ENCODE results near the gene CACNB1.
A peak's percentile ranks its signal among the peaks of the same experiment; 100 is the strongest.

The CACNB1 gene

GRCh38 chr17:39208893-39209292 lies 11.4 kb upstream of the CACNB1 start:
- peak; percentile 74 for DNase-seq
- in situ Hi-C loops (cut with MboI; ENCODE audit: low pct_unique_long_range_greater_than_20kb, low sequenced_read_pairs), result no loop called here

GRCh38 chr17:39208136-39208535 lies 10.7 kb upstream of the CACNB1 start:
- in situ Hi-C loops (cut with MboI; ENCODE audit: low pct_unique_long_range_greater_than_20kb, low sequenced_read_pairs), result no loop called here
- DNase-seq, result no peak

GRCh38 chr17:39205112-39205526 lies 7.7 kb upstream of the CACNB1 start:
- in situ Hi-C loops (cut with MboI; ENCODE audit: low pct_unique_long_range_greater_than_20kb, low sequenced_read_pairs), result no loop called here
- DNase-seq, result peak; percentile 30

DNA sequence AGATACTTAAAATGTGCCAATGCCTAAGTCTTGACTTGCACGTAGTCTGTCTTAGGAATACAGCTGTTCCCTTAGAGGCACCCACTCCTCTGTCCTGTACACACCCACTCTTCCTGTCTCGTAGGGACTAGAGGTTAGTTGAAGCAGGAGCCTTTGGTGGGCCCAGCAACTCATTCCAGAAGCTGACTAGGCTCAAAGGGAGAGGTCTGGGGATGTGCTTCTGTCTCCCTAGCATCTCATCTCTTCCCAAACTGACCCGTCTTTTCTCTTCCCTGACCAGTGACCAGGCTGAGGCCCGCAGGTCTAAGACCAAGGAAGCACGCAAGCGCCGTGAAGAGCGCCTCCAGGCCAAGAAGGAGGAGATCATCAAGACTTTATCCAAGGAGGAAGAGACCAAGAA lies 6.8 kb upstream of the CACNB1 start:
- no peak for DNase-seq
- in situ Hi-C loops (cut with MboI; ENCODE audit: low pct_unique_long_range_greater_than_20kb, low sequenced_read_pairs), result no loop called here

GRCh38 chr17:39200957-39201510 lies 3.6 kb upstream of the CACNB1 start:
- peak; percentile 41 for DNase-seq
- in situ Hi-C loops (cut with MboI; ENCODE audit: low pct_unique_long_range_greater_than_20kb, low sequenced_read_pairs), result no loop called here

DNA sequence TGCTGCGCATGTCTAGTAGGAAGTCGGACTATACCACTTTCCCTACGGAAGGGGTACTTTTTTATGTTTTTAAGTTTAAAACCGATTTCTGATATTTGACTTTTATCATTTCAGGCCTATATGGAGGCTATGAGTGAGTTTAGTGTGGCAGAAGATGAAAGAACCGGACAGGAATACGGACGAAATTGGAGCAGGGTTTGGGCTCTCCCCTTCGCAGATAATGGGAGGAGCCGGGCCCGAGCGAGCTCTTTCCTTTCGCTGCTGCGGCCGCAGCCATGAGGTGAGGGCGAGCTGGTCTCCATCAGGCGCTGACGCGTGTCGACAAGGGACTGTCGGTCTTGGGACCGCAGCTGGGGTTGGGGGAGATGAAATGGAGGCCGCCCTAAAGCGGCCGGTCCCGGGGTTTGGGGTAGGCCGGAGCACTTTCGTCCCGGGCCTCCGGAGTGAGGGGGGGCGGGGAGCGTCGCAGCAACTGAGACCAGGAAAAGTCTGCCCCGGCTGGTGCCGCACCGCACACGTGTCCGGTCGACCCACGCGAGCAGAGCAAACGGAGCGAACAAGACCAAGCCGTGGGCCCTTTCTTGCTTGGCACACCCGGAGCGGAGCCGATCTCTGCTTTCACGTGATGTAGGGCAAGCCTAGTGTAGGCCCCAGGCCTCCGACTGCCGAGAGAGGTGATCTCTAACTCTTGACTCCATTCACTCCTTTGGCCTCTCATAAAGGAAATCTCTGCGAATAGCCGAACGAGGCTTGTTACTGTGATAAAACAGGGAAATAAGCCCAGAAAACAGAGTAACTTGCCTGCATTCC lies 2.8 kb upstream of the CACNB1 start, which contains the start of gene RPL19:
TSS of gene RPL19 (plus strand) at position 214 of the 810 bp plus-strand sequence. CDS start at position 276, 62 bp downstream.
- in situ Hi-C loops (cut with MboI; ENCODE audit: low pct_unique_long_range_greater_than_20kb, low sequenced_read_pairs), result no loop called here
- no peak for DNase-seq

DNA sequence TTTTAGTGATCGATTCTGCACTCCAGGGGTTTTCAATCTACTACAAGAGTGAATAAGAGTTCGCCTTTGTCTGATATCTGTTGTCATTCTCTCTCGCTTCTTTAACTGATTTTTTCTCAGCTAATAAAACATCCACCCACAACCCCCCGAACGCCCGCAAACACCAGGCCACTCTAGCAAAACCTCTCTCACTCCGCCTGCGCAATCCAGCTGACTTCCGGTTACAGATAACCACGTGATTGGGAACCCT lies 2.3 kb upstream of the CACNB1 start:
- in situ Hi-C loops (cut with MboI; ENCODE audit: low pct_unique_long_range_greater_than_20kb, low sequenced_read_pairs), result no loop called here
- DNase-seq, result peak; percentile 95

- DNase-seq, result peak; percentile 52
- in situ Hi-C loops (cut with MboI; ENCODE audit: low pct_unique_long_range_greater_than_20kb, low sequenced_read_pairs), result no loop called here
These were observed 707 bp upstream of the CACNB1 start for GRCh38 chr17:39198186-39198566.

DNA sequence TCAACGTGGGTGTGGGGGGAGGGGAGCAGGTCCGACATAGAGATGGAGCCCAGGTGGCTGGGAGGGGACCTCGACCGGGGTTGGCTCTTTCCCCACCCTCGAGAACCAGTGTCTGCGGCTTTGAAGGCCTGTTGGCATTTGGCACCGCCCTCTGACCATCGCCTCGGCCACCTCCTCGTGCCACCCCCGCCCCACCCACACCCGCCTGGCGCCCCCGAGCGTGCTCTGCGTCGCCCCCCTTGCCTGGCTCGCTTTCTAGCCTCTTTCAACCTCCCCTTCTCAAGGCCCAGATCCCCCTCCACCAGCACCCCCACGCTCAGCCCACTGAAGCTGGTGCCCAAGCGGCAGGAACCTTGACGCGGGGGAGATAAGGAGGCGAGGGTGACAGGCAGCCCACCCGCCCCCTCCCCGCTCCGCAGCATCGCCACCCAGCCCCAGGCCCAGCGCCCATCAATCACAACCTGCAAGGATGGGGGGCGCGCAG lies 619 bp downstream of the CACNB1 start:
- DNase-seq, result no peak
- in situ Hi-C loops (cut with MboI; ENCODE audit: low pct_unique_long_range_greater_than_20kb, low sequenced_read_pairs), result no loop called here

- in situ Hi-C loops (cut with MboI; ENCODE audit: low pct_unique_long_range_greater_than_20kb, low sequenced_read_pairs), result no loop called here
- DNase-seq, result no peak
These were observed 1.1 kb downstream of the CACNB1 start for GRCh38 chr17:39196241-39196807.

- in situ Hi-C loops (cut with MboI; ENCODE audit: low pct_unique_long_range_greater_than_20kb, low sequenced_read_pairs), result no loop called here
- DNase-seq, result no peak
These were observed 1.8 kb downstream of the CACNB1 start for GRCh38 chr17:39195568-39196160.

- in situ Hi-C loops (cut with MboI; ENCODE audit: low pct_unique_long_range_greater_than_20kb, low sequenced_read_pairs), result no loop called here
- no peak for DNase-seq
These were observed 2.4 kb downstream of the CACNB1 start for GRCh38 chr17:39194985-39195524.

DNA sequence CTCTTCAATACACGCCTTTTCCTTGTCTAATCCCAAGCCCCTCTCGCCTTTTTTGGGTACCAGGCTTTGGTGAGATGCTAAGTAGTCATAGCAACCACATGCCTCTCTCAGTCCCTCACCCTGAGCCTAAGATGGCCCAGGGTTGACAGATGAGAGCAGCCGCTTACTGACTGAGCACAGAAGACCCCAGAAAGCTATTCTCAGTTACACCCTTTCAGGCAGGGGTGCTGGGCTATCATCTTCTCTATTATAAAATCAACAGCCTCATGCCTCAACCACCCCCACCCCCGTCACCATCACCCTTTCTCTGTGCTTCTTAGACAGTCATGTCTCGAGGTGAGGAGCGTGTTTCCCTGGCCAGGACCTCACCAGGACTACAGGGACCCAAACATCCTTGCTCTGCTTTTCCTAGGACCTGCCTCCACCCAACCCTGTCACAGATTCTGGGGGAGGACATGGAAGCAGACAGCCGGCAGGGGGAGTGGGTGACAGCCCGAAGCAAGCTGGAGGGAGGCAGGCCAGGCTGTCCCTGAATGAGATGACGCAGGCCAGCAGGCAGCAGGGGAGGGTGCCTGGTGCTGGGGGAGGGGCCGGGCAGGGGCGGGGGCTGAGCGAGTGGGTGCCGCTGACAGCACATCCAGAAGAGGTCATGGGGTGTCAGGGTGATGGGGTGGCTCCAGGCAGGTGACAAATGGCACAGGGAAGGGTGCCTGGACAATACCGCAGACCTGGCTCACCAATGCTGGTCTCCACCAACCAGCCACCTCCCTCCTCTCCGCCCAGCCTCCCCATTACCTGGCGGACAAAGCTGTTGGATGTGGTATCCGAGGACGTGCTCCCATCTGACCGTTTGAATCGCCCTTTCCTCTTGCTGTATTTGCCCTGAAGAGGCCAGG lies 3.1 kb downstream of the CACNB1 start:
- DNase-seq, result no peak
- in situ Hi-C loops (cut with MboI; ENCODE audit: low pct_unique_long_range_greater_than_20kb, low sequenced_read_pairs), result no loop called here

- DNase-seq, result no peak
- in situ Hi-C loops (cut with MboI; ENCODE audit: low pct_unique_long_range_greater_than_20kb, low sequenced_read_pairs), result no loop called here
These were observed 4.1 kb downstream of the CACNB1 start for GRCh38 chr17:39193346-39193745.

- no peak for DNase-seq
- in situ Hi-C loops (cut with MboI; ENCODE audit: low pct_unique_long_range_greater_than_20kb, low sequenced_read_pairs), result no loop called here
These were observed 4.6 kb downstream of the CACNB1 start for GRCh38 chr17:39192901-39193300.

- in situ Hi-C loops (cut with MboI; ENCODE audit: low pct_unique_long_range_greater_than_20kb, low sequenced_read_pairs), result no loop called here
- DNase-seq, result no peak
These were observed 5.5 kb downstream of the CACNB1 start for GRCh38 chr17:39191750-39192510.

- DNase-seq, result no peak
- in situ Hi-C loops (cut with MboI; ENCODE audit: low pct_unique_long_range_greater_than_20kb, low sequenced_read_pairs), result no loop called here
These were observed 10.2 kb downstream of the CACNB1 start for GRCh38 chr17:39187152-39187830.

GRCh38 chr17:39186481-39187002 lies 10.9 kb downstream of the CACNB1 start:
- in situ Hi-C loops (cut with MboI; ENCODE audit: low pct_unique_long_range_greater_than_20kb, low sequenced_read_pairs), result no loop called here
- no peak for DNase-seq

Measured in KBM-7 (cell line).